Lung microvascular endothelial cell (primary cell): Measurements from ENCODE around the gene OR5B2. TPM values are rescaled to one million over a fixed set of nuclear protein-coding genes. Genes with fewer than 3 reads are reported as not detected.

ENCODE experiments used
- total RNA-seq: library from RNA; depleted of rRNA; stranded (reverse); fragments of >200 nt; gene quantifications from 2 replicates; pipeline ENCODE4 v1.2.1, GENCODE V29; 2014

The OR5B2 gene
- total RNA-seq, 1 donor from 2014 or later = not detected

Other genes with a start within 250 kb of the OR5B2 start
- not detected in 2 replicates for gene OR9Q2, start 239.1 kb downstream of the OR5B2 start, total RNA-seq
- not detected in 2 replicates for gene OR1S2, start 224.0 kb downstream of the OR5B2 start, total RNA-seq
- gene OR1S1, start 215.4 kb downstream of the OR5B2 start, total RNA-seq = not detected in 2 replicates
- gene OR10Q1, start 199.2 kb downstream of the OR5B2 start, total RNA-seq = not detected in 2 replicates
- gene OR10W1, start 159.9 kb downstream of the OR5B2 start, total RNA-seq = not detected in 2 replicates
- not detected in 2 replicates for gene OR5B17, start 69.1 kb downstream of the OR5B2 start, total RNA-seq
- not detected in 2 replicates for gene OR5B3, start 21.2 kb downstream of the OR5B2 start, total RNA-seq
- gene OR5B12, start 14.1 kb upstream of the OR5B2 start, total RNA-seq = not detected in 2 replicates
- not detected in 2 replicates for gene OR5B21, start 80.0 kb upstream of the OR5B2 start, total RNA-seq
- gene LPXN, start 147.7 kb upstream of the OR5B2 start, total RNA-seq = 2.0 and 3.1 TPM in 2 replicates
- gene ZFP91, start 150.9 kb upstream of the OR5B2 start, total RNA-seq = 28.1 and 34.3 TPM in 2 replicates
- 0.99 and 1.1 TPM in 2 replicates for gene CNTF, start 194.5 kb upstream of the OR5B2 start, total RNA-seq